ENCODE measurements around the gene NHS. TPM values are rescaled to one million over a fixed set of nuclear protein-coding genes. Genes with fewer than 3 reads are reported as not detected.
"Not testable (repeated sequence)": the region's sequence is repeated elsewhere in the genome, so short reads cannot be mapped to it uniquely, and the experiment has no call there.

Gene NHS
- total RNA-seq, 1 donor from 2014 or later, result 8.3 TPM

- Mint-ChIP-seq H3K4me1 (ENCODE audit: low read depth) (no peaks in the 10 kb centered on the region), H3K4me3 (ENCODE audit: low read depth) (no peak overlapping the region), H3K9me3 (no peaks in the 10 kb centered on the region), H3K36me3 (ENCODE audit: low read depth) (no peaks in the 10 kb centered on the region), H3K27me3 (ENCODE audit: low read depth) (no peaks in the 10 kb centered on the region), H3K27ac (no peak overlapping the region)
- no peak for DNase-seq (ENCODE audit: low spot score)
- intact Hi-C loops (cut with micrococcal nuclease), result no loop called here
Observed at GRCh38 chrX:17440258-17440657, 65.3 kb downstream of the NHS start.

DNA sequence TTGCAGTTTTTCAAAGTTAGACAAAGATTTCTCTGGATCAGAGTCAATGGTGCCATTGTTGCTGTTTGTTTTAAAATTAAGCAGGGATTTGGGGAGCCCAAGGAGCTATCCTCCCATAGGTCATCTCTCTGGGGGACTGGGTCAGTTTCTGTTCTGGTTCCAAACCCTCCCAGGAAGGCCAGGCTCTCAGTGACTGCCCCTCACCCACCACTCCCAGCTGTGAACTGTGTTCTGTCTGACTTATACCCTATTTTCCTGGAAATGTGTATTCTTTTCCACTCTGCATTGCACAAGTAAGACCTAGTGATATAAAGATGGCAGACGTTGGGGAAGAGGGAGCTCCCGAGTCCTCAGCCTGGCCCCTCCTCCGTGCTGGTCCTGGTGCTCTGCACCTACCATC, 65.8 kb downstream of the NHS start:
- H3K4me1 Mint-ChIP-seq (ENCODE audit: low read depth), result no peaks in the 10 kb centered on the region
- intact Hi-C loops (cut with micrococcal nuclease), result no loop called here
- H3K27ac Mint-ChIP-seq, result no peak overlapping the region
- H3K4me3 Mint-ChIP-seq (ENCODE audit: low read depth), result no peak overlapping the region
- no peaks in the 10 kb centered on the region for H3K9me3 Mint-ChIP-seq
- no peaks in the 10 kb centered on the region for H3K36me3 Mint-ChIP-seq (ENCODE audit: low read depth)
- DNase-seq (ENCODE audit: low spot score), result no peak
- H3K27me3 Mint-ChIP-seq (ENCODE audit: low read depth), result no peaks in the 10 kb centered on the region

DNA sequence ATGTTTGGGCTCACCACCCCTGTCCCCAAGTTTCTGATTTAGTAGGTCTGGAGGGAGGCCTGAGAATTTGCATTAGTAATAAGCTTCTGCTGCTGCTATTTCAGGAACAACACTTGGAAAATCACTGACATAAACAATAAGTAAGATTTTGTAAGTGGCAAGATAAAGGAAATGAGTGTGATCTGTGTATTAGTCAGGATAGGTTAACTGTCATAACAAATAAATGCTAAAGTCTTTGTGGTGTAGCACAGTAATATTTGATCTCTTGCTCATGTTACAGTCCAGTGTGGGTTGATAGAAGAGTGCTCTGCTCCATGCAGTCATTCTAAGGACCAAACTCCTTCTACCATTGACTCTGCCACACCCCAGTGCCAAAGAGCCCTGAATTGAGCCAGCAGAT, 67.0 kb downstream of the NHS start:
- Mint-ChIP-seq H3K36me3 (ENCODE audit: low read depth) (no peaks in the 10 kb centered on the region), H3K27me3 (ENCODE audit: low read depth) (no peaks in the 10 kb centered on the region), H3K27ac (no peak overlapping the region), H3K4me1 (ENCODE audit: low read depth) (no peaks in the 10 kb centered on the region), H3K4me3 (ENCODE audit: low read depth) (no peak overlapping the region), H3K9me3 (no peaks in the 10 kb centered on the region)
- intact Hi-C loops (cut with micrococcal nuclease), result no loop called here
- DNase-seq (ENCODE audit: low spot score), result no peak

DNA sequence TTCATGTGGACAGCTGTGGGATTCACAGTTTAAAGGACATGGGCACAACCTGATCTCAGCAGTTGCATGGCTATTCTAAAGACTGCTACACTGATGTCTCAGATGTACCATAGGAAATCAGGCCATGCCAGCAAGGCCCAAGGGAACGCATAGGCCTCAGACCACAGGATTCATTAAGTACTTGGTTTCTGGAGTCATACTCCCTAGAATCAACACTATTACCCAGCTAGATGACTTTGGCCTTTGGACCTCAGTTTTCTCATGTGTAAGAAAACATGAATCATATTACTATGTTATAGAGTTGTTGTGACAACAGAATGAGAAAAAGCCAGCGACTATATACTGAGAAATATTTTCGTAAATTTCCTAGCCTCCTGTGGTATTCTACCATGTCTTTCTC, 67.9 kb downstream of the NHS start:
- Mint-ChIP-seq H3K9me3 (no peaks in the 10 kb centered on the region), H3K4me1 (ENCODE audit: low read depth) (no peaks in the 10 kb centered on the region), H3K36me3 (ENCODE audit: low read depth) (no peaks in the 10 kb centered on the region), H3K27ac (no peak overlapping the region), H3K4me3 (ENCODE audit: low read depth) (no peak overlapping the region), H3K27me3 (ENCODE audit: low read depth) (no peaks in the 10 kb centered on the region)
- DNase-seq (ENCODE audit: low spot score), result no peak
- intact Hi-C loops (cut with micrococcal nuclease), result no loop called here

- H3K27ac Mint-ChIP-seq, result no peak overlapping the region
- intact Hi-C loops (cut with micrococcal nuclease), result no loop called here
- H3K27me3 Mint-ChIP-seq (ENCODE audit: low read depth), result no peaks in the 10 kb centered on the region
- DNase-seq (ENCODE audit: low spot score), result no peak
- H3K4me1 Mint-ChIP-seq (ENCODE audit: low read depth), result no peaks in the 10 kb centered on the region
- no peak overlapping the region for H3K4me3 Mint-ChIP-seq (ENCODE audit: low read depth)
- no peaks in the 10 kb centered on the region for H3K9me3 Mint-ChIP-seq
- H3K36me3 Mint-ChIP-seq (ENCODE audit: low read depth), result no peaks in the 10 kb centered on the region
Observed at GRCh38 chrX:17443556-17443955, 68.6 kb downstream of the NHS start.

GRCh38 chrX:17446269-17446668, 71.3 kb downstream of the NHS start:
- H3K36me3 Mint-ChIP-seq (ENCODE audit: low read depth); intact Hi-C loops (cut with micrococcal nuclease); DNase-seq (ENCODE audit: low spot score); H3K9me3 Mint-ChIP-seq; H3K4me3 Mint-ChIP-seq (ENCODE audit: low read depth); H3K27me3 Mint-ChIP-seq (ENCODE audit: low read depth); H3K4me1 Mint-ChIP-seq (ENCODE audit: low read depth); H3K27ac Mint-ChIP-seq: not testable (repeated sequence)

GRCh38 chrX:17448188-17448587, 73.2 kb downstream of the NHS start:
- Mint-ChIP-seq H3K9me3 (no peaks in the 10 kb centered on the region), H3K36me3 (ENCODE audit: low read depth) (no peaks in the 10 kb centered on the region), H3K27me3 (ENCODE audit: low read depth) (no peaks in the 10 kb centered on the region), H3K4me3 (ENCODE audit: low read depth) (no peak overlapping the region), H3K27ac (no peak overlapping the region), H3K4me1 (ENCODE audit: low read depth) (no peaks in the 10 kb centered on the region)
- intact Hi-C loops (cut with micrococcal nuclease), result no loop called here
- no peak for DNase-seq (ENCODE audit: low spot score)

- H3K27me3 Mint-ChIP-seq (ENCODE audit: low read depth), result no peaks in the 10 kb centered on the region
- H3K36me3 Mint-ChIP-seq (ENCODE audit: low read depth), result no peaks in the 10 kb centered on the region
- H3K9me3 Mint-ChIP-seq, result no peaks in the 10 kb centered on the region
- H3K27ac Mint-ChIP-seq, result no peak overlapping the region
- H3K4me1 Mint-ChIP-seq (ENCODE audit: low read depth), result no peaks in the 10 kb centered on the region
- DNase-seq (ENCODE audit: low spot score), result no peak
- intact Hi-C loops (cut with micrococcal nuclease), result no loop called here
- H3K4me3 Mint-ChIP-seq (ENCODE audit: low read depth), result no peak overlapping the region
Observed at GRCh38 chrX:17449866-17450265, 74.9 kb downstream of the NHS start.

GRCh38 chrX:17453788-17454187, 78.8 kb downstream of the NHS start:
- H3K4me3 Mint-ChIP-seq (ENCODE audit: low read depth), result no peak overlapping the region
- no peaks in the 10 kb centered on the region for H3K4me1 Mint-ChIP-seq (ENCODE audit: low read depth)
- H3K27me3 Mint-ChIP-seq (ENCODE audit: low read depth), result no peaks in the 10 kb centered on the region
- H3K36me3 Mint-ChIP-seq (ENCODE audit: low read depth), result no peaks in the 10 kb centered on the region
- no peak for DNase-seq (ENCODE audit: low spot score)
- no peaks in the 10 kb centered on the region for H3K9me3 Mint-ChIP-seq
- intact Hi-C loops (cut with micrococcal nuclease), result no loop called here
- H3K27ac Mint-ChIP-seq, result no peak overlapping the region

DNA sequence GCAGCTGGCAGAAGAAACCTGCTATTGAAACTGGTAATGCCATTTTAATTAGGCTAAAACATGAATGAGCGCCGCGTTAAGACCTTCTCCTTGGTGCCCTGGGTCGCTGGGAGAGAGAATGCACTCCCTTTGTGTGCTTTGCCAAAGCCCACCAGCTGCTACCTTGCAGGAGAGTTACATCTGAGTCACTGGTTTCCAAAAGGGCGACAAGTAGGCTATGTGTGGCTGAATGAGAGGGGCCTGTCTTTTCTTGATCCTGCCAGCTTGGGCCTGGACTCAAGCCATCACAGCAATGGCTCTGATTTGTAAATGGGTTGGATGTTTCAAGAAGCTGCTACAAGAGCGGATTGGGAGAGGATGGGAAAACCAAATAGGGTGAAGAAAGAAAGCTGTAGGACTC, 81.5 kb downstream of the NHS start:
- no peak for DNase-seq (ENCODE audit: low spot score)
- no peak overlapping the region for H3K27ac Mint-ChIP-seq
- no peaks in the 10 kb centered on the region for H3K4me1 Mint-ChIP-seq (ENCODE audit: low read depth)
- H3K36me3 Mint-ChIP-seq (ENCODE audit: low read depth), result no peaks in the 10 kb centered on the region
- intact Hi-C loops (cut with micrococcal nuclease), result no loop called here
- no peak overlapping the region for H3K4me3 Mint-ChIP-seq (ENCODE audit: low read depth)
- no peaks in the 10 kb centered on the region for H3K27me3 Mint-ChIP-seq (ENCODE audit: low read depth)
- no peaks in the 10 kb centered on the region for H3K9me3 Mint-ChIP-seq

GRCh38 chrX:17459008-17459611, 84.1 kb downstream of the NHS start:
- H3K4me1 Mint-ChIP-seq (ENCODE audit: low read depth), result no peaks in the 10 kb centered on the region
- no peak overlapping the region for H3K4me3 Mint-ChIP-seq (ENCODE audit: low read depth)
- H3K27me3 Mint-ChIP-seq (ENCODE audit: low read depth), result no peaks in the 10 kb centered on the region
- intact Hi-C loops (cut with micrococcal nuclease), result no loop called here
- H3K9me3 Mint-ChIP-seq, result no peaks in the 10 kb centered on the region
- no peak overlapping the region for H3K27ac Mint-ChIP-seq
- DNase-seq (ENCODE audit: low spot score), result no peak
- H3K36me3 Mint-ChIP-seq (ENCODE audit: low read depth), result no peaks in the 10 kb centered on the region

- Mint-ChIP-seq H3K27ac (no peak overlapping the region), H3K27me3 (ENCODE audit: low read depth) (no peaks in the 10 kb centered on the region), H3K4me1 (ENCODE audit: low read depth) (no peaks in the 10 kb centered on the region), H3K36me3 (ENCODE audit: low read depth) (no peaks in the 10 kb centered on the region), H3K9me3 (no peaks in the 10 kb centered on the region), H3K4me3 (ENCODE audit: low read depth) (no peak overlapping the region)
- DNase-seq (ENCODE audit: low spot score), result no peak
- intact Hi-C loops (cut with micrococcal nuclease), result no loop called here
Observed at GRCh38 chrX:17459661-17460060, 84.7 kb downstream of the NHS start.

GRCh38 chrX:17462881-17463280, 87.9 kb downstream of the NHS start:
- Mint-ChIP-seq H3K9me3 (no peaks in the 10 kb centered on the region), H3K36me3 (ENCODE audit: low read depth) (no peaks in the 10 kb centered on the region), H3K4me3 (ENCODE audit: low read depth) (no peak overlapping the region), H3K4me1 (ENCODE audit: low read depth) (no peaks in the 10 kb centered on the region), H3K27me3 (ENCODE audit: low read depth) (no peaks in the 10 kb centered on the region), H3K27ac (no peak overlapping the region)
- intact Hi-C loops (cut with micrococcal nuclease), result no loop called here
- DNase-seq (ENCODE audit: low spot score), result no peak

DNA sequence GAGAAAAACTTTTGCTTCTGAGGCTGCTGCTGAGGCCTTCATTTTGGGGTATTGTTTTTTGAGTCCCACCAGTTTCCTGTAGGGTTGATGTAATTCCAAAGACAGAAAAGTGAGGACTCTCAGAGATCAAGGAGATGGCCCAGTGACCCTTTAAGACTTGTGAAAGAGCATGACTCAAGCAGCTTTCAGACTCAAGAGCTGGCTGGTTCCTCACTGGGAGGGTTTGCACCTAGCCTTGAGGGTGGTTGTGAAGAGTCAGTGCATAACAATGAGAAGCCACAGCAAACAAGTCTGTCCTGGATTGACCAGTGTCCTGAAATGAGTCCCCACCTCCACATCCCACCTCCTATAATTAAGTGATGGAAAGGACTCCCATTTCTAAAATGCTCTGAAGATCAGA, 89.2 kb downstream of the NHS start:
- Mint-ChIP-seq H3K27ac (no peak overlapping the region), H3K36me3 (ENCODE audit: low read depth) (no peaks in the 10 kb centered on the region), H3K4me1 (ENCODE audit: low read depth) (no peaks in the 10 kb centered on the region), H3K27me3 (ENCODE audit: low read depth) (no peaks in the 10 kb centered on the region), H3K4me3 (ENCODE audit: low read depth) (no peak overlapping the region), H3K9me3 (no peaks in the 10 kb centered on the region)
- DNase-seq (ENCODE audit: low spot score), result no peak
- intact Hi-C loops (cut with micrococcal nuclease), result no loop called here

Measured in activated T-helper 2 cell treated with anti-CD3 and anti-CD28 coated beads, Interferon-gamma antibody, Interleukin-2, Interleukin-4, amounts not matched to agents 10 μg/mL and 5 μg/mL and 100 μg/mL, durations not matched to agents 14 hours and 24 hours and 36 hours (primary cell).